IPS DF 19.7 (cell line): ENCODE results near the gene RSU1.

Experiments used
- DNase-seq: peaks from one replicate; pipeline ENCODE4 v3.0.0-alpha.2; 2013; ENCODE audit warnings: low read depth, low spot score

RSU1 gene

DNA sequence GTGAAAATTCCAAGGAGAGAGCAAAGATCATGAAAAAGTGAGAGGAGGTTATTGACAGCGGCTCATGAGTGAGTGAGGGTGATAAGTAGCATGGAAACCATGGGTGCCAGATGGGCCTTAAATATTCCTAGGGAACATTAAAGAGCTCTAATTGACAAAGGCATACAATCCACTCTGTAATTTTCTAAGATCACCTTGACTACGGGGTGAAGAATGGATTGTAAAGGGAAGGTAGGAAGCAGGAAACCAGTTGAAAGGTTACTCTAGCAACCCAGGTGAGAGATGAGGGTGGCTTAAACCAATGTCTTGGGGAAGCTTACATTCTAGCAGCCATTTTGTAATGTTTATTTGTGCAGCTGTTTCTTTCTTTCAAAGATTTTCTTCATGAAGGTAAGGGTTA, 75.7 kb downstream of the RSU1 start:
- no peak for DNase-seq

DNA sequence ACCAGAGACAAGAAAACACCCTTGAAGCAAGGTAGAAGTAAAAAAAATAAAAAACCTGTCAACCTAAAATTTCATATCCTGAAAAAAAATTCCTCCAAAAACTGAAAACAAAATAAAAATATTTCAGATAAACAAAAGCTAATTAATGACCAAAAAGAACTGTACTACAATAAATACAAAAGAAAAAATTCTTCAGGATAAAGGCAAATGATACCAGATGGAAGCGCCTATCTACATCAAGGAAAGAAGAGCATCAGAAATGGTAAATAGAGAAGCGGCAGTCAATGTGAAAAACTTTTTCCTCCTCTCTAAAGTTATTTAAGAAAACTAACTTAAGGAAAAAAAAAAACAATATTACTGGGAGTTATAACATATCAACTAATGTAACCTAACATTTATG, 79.8 kb downstream of the RSU1 start:
- no peak for DNase-seq

DNA sequence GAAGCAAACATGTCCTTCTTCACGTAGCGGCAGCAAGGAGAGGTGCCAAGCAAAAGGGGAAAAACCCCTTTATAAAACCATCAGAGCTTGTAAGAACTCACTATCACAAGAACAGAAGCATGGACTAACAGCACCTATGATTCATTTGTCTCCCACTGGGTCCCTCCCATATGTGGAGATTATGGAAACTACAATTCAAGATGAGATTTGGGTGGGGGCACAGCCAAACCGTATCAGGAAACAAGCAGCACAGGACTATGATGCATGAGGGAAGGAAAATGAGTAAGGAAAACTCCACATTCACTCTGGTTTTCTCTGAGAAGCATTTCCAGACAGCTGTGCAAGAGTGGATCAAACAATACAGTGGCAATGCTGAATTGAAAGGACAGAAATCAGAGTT, 81.6 kb downstream of the RSU1 start:
- DNase-seq: no peak

DNA sequence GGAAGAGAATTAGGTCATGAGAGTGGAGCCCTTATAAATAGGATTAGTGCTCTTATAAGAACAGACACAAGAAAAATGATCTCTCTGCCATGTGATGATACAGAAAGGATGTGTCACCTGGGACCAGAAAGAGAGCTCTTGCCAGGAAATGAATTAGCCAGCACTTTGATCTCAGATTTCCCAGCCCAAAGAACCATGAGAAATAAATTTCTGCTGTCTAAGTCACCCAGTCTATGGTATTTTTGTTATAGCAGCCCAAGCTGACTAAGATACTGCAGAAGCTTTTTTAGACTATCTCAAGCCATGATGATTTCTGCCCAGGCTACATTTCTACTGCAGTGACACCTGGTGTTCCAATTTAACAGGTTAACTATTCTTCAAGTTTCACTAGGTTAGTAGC, 84.8 kb downstream of the RSU1 start:
- no peak for DNase-seq

DNA sequence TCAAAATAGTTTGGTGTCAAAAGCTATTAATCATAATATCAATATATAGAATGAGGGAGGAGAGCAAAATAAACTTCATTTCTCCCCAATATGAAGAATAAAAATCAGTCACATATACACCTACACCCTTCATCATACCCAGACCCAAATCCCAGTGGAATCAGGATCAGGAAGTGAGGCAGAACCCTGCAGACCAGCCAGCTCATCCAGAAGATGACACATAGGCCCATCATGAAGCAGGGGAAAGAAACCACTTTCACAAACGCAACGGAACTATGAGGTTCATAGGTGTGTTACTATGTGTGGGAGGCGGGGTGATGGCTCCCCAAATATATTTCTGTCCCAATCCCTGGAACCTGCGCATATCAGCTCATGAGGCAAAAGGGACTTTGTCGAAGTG, 89.0 kb downstream of the RSU1 start:
- DNase-seq: no peak

DNA sequence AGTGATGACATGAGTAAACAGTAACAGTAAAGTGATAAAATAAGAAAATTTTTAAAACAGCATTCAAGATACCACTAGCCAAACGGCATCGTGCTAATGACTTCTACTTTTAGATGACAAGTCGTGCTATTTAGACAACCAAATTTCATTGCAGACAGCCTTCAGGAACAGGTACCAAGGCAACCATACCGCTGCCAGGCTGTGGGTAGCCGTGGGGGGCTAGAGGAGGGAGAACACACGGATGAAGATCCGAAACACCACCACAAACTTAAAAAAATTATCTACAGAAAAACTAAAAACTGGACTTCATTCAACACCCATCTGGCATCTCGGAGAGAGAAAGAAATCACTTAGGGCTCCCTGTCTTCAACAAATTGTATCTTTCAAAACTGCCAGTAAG, 89.6 kb downstream of the RSU1 start:
- DNase-seq: no peak

DNA sequence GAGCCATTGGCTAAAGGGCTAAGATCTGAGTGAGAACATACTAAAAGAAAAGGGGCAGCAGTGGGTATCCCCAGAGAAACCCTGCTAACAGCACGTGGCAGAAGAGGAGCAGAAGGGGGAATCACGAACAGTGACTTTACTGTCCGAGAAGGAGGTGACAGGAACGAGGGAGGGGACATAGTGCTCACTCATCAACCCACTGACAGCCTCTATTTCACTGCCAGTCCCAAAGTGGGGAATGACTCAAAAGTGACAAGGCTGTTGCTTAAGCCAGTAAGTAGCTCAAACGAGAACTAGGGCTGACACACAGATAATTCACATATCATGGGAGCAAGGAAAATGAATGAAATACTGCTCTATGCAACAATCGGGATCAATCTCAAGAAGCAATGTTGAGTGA, 92.7 kb downstream of the RSU1 start:
- DNase-seq: no peak

DNA sequence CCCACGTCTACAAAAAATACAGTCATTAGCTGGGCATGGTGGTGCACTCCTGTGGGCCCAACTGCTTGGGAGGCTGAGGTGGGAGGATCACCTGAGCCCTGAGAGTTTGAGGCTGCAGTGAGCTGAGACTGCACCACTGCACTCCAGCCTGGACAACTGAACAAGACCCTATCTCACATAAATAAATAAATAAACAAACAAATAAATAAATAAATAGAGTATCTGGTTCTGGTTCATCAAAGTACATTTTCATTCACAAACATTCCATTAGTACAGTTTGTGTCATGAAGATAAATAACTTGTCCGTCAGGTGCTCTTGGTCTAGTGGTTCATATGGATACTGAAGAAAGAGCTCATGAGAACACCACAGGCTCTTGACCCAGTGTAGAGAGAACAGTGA, 96.4 kb downstream of the RSU1 start:
- no peak for DNase-seq

DNA sequence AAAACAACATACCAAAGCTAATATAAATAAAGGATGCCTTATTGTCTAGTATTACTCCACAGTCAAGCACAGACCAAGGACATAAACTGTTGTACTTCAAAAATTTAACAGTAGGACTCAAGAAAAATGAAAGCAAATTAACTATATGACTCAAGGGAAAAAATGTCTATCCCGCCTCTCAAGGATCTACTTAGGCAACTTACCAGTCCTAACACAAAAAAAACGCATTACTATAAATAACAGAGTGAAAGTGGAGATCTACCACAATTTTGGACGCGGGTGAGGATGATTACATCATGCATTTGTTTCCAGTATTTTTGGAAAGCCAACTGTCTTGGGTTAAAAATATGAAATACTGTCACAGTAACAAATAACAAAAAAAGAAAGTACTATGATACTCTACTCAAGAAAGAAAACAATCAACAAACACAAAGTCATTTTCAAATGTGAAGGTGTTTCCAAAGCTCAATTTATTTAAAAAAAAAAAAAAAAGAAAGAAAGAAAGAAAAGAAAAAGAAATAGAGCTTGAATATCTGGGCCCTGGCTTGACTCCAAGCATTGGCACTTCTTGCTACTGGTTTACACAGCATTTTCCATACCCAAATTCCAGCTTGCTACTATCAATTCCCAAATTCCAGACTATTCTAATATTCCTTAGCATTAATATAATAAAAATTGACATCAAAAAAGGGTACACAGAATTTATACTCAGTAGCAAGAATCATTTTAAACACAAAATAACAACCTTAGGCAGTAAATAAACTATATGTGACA, 99.4 kb downstream of the RSU1 start:
- no peak for DNase-seq

DNA sequence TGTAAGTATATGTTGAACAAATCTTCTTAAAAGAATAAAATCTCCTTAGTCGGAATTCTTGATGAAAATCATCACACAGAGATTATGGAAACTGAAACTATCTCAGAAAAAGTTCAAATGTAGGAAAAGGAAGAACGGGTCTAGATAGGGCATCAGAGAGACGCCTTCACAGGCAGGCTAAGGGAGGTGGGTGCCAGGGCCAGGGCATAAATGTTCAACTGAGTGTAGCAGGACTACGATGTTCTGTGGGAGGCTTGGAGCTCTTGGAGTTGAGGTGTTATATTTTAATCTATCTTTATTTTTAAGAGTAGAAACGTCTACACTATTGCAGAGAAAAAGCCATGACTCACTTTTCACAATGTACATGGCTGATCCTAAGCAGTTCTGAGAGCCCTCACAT, 101.2 kb downstream of the RSU1 start:
- no peak for DNase-seq

DNA sequence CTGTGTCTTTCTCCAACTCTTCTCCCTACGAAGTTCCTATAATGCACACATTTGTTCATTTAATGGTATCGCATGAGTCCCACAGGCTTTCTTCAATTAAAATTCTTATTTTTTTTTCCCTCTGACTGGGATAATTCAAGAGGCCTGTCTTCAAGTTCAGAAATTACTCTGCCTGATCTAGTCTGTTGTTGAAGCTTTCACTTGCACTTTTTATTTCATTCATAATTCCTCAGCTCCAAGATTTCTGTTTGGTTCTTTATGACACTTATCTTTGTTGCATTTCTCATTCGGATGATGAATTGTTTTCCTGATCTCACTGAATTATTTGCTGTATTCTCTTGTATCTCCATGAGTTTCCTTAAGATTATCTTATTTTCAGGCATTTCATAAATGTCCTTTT, 103.9 kb downstream of the RSU1 start:
- no peak for DNase-seq

DNA sequence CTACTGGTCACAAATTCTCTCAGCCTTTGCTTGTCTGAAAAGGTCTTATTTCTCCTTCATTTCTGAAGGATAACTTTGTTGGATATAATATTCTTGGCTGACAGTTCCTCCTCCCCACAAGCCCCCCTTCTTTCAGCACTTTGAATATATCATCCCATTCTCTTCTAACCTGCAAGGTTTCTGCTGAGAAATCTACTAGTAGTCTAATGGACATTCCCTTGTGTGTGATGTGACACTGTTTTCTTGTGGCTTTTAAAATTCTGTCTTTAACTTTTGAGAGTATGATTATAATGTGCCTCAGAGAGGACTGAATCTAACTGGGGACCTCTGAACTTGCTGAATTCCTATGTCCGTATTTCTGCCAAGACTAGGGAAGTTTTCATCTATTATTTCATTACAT, 104.3 kb downstream of the RSU1 start:
- no peak for DNase-seq

DNA sequence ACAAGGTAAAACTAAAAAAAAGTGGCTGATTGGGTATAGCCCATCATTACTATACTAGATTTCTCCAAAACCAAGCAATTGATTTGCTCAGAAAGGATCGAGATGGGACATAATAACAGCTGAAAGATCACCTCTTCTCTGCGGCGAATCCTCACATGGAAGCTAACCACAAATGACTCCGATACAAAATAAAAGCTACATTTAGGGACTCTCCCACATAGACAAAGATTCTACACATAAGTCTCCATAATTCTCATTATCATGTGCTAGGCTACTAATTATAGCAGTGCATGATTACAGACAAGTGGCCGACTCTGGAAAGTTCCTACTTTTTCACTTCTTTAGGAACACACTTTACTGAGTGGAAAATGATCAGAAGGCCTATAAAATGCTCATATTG, 116.9 kb downstream of the RSU1 start:
- DNase-seq: no peak

DNA sequence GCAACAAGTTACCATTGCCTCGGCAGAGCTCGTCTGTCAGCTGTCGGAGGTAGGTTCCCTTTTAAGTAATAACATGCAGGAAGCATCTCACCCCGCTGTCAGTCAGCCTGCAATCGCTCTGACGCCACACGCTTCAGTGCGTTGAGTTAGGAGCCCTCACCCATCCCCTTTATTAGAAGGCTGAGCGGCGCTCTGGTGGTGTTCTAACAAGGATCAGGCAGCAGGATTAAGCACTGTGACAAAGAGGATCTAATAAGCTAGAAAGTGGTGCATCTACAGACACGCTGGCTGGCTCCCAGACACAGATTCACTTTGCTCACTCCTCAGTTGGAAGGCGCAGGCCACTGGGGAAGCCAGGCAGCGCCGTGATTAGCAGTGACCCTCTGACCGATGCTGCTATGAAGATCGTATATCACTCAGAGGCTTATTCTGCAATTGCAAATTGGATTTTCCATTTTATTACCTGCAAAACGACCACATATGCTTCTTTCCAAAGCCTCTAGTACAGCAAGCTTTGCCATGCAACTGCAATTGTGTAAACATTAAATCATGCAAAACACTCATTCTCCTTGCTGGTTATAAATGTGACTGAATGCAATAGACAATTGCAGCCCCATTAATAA, 117.7 kb downstream of the RSU1 start:
- no peak for DNase-seq

DNA sequence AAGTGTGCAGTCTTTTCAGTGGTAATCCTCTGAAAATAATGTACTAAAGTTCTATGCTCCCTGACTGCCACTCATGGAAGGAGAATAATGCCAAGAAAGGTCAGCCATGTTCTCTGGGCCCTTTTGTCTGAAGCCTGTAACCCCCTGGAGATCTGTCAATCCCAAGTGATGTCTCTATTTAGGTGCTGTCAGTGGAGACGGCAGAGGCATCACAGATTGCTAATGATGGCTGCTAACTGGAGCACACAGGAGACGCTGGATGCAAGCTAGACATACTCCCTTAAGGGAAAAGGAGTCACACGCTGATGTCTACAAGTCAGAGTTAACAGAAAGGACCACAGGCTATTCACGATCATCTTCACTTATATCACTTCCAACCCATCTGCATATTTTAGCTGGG, 118.8 kb downstream of the RSU1 start:
- no peak for DNase-seq

DNA sequence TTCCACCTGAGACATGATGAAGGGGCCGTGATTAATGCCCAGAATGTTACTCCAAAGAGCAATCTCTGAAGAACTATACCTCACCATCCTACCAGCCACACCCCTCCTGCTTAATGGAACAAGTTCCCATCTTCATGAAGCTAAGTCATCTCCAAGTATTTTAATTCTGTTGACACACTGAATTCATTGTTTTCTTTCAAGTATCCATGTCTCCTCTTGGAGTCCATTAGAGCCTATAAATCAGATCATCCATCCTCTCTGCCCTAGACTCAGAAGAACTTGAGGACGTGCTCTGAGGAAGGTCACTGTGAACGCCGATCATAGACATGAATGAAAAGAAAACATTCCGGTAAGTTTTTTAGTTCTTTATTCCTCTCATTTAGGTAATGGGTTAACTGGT, 126.8 kb downstream of the RSU1 start:
- DNase-seq: no peak

DNA sequence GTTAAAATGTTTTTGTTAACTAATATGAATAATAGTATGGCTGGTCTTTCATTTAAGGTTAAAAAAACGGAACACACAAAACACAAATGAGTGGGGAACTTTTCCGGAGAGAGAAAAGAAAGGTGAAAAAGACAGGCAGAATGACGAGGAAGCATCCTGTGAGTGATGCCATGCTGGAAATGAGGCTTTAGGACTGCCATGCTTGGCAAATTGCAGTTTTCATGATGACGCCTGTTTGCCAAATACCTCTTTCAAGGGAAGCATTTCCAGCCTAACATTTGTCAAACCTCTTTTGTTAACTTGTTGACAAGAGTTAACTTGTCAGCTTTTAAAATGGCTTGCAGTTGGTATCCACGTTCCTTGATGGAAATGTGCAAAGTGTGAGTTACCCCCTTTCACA, 127.5 kb downstream of the RSU1 start:
- DNase-seq: no peak

DNA sequence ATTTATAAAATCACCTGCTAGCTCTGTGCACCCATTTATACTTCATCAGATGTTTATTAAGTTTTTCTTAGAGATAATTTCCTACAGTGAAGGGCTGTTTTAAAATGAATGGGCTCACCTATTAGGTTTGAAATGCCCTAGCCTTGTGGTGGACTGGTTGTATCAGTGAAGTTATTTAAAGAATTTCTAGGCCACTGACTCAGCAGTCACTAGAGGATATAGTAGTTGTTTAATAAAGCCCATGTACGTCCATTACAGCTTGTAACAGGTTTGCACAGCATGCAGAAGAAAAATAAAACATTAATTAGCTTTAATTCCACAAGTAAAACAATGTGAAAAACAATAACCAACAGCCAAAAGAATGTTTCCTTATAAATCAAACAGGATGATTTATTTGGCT, 128.0 kb downstream of the RSU1 start:
- DNase-seq: no peak

DNA sequence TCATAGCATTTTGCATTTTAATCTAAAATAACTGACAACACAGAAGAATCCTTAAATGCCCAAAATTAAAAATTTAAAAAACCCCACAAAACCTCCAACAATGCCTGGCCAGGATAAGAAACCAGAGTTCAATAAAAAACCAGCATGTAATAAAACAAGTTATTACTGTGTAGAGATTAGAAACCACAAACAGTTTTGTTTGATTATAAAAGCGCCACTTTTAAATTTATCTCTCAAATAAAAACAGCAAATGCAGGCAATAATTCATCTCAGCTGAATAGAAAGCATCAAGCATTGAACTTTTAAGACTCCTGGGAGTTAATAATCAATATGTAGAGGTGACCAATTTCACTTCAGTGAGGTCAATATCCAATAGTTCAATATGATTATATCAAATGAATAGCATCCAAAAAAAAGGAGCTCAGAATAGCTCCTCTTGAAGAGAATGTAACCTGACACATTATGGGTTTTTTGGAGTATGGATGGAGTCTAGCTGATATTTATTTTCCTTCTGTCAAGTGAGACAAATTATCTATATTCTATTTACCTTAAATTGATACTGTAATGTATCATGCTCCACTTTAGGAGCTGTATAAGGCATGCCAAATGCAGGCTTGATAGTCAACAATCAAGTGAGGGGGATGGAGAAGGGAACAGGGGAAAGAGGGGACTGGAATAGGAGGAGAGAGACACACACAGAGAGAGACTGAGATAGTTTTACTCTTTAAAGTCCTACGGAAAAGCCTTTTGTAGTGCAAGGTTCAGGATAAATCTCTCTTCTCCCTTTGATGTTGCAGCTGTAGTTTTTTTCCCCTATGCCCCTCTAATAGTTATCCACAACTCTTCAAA, 130.9 kb downstream of the RSU1 start:
- no peak for DNase-seq

DNA sequence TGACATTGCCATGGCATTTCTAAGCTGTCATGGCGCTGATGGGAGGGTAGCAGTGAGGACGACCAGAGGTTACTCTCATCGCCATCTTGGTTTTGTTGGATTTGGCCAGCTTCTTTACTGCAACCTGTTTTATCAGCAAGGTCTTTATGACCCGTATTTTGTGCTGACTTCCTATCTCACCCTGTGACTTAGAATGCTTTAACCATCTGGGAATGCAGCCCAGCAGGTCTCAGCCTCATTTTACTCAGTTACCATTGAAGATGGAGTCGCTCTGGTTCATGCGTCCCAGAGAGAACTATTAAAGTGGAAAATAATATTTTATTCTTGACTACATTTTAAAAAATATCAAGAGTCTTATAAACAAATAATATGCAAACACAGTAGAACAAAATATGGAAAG, 131.7 kb downstream of the RSU1 start:
- DNase-seq: no peak

DNA sequence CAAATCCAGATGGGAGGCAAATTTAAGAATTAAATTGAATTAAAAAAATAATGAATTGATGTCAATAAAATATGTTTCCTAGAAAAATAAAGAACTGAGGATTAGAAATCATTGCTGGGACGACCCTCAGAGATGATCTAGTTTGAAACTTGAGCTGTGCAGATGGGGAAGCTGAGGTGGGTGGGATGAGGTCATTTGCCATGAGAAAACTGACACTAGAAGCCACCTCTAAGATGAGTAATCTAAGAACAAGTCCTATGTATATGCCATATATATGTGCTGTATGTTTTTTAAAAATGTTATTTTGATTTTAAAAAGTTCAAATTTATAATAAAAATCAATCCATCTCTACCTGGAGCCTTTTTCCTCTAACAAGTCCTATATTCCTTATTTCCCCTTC, 135.7 kb downstream of the RSU1 start:
- no peak for DNase-seq

DNA sequence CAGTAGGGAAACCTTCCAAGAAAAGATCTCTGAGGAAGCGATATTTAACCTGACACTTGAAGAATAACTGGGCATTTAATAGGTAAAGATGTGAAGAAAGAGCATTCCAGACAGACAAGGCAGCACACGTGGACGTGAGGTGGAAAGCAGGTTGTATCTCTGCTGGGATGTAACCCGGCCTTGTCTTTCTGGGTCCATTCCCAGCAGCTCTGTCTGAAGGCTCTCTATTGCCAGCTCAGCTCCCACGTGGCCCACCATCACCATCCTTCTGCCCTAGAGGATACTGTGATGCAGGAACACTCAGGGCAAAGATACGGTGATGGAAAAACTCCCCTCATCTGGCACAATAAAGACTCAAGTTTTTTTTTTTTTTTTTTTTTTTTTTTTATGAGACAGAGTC, 137.7 kb downstream of the RSU1 start:
- no peak for DNase-seq

DNA sequence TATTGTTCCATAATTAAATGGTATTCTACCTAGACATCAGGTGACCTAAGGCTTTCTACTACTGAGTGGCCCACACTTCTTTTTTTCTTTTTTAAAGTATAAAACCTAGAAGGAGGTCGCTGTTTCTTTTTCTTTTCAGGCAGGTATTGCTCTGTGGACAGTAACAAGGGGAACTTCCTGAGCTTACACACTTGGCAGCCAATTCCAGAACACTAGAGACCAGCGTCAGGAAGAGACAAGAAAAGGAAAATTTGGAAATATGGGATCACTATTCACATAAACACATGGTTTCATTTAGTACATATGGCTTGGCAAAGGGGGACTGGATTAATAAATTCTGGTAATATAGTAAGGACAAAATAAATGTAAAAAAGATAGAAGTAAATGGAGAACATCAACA, 141.9 kb downstream of the RSU1 start:
- DNase-seq: no peak
